ENCODE results near the gene SPOCD1.

The SPOCD1 gene

DNA sequence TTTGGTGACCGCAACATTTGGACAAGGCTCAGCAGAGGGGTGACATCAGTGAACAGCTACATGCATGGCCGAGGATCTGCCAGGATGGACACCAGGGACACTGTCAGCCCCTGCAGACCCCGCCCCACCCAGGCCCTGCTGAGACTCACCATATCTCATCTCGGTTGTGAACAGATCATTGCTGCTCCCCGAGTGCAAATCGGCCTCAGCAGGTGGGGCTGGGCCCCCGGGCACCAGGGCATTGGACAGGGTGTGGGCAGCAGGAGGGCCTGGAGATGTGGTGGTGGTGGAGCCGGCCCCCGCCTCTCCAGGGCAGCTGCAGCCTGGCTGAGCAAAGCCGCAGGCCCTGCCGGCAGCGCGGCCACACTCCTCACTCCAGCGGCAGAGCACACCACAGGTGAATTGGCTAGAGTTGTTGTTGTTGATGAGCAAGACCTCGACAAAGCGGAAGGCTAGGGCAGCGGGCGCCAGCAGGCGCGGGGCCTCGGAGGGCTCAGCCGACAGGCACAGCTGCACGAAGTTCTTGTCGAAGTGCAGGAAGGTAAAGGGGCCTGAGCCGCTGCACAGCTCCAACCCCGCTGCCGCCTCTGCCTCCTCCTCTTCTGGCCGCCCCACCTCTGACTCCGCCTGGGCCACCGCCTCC, 59.9 kb downstream of the SPOCD1 start:
- DNase-seq (ENCODE audit: low read depth) = no peak

DNA sequence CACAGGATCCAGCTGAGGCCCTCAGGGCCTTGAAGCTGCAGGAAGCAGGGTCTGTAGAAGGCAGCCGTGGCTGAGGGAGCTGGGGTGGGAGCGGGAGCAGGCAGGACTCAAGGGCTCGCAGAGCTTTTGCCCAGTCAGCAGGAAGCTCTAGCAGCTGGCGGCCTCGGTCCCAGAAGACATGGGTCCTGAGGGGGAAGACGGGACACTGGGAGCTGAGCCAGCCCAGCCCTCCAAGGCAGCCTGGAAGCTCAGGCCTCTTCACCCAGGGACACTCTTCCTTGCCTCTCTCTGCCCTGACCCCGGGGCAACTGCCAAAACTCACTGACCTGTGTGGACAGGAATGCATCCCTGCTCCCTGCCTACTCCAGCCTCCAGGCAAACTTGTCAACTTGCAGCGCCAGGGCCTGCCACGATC, 60.6 kb downstream of the SPOCD1 start:
- DNase-seq (ENCODE audit: low read depth) = no peak

DNA sequence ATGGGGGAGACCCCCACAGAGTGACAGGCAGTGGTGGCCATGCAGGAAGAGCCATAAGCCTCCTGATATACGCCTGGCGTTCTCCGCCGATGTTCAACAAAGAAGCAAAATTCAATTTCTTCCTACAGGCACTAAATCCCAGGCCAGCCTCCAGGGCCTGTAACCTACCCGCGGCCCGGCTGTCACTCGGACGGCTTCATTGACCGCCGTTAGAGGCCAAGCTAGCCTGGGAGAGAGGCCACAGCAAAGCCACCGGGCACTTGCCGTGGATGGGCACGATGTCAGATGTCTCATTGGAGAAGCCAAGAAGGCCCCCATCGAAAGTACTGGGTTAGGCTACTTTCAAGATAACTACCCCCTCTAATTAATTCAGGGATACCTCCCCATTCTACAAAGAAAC, 61.4 kb downstream of the SPOCD1 start:
- no peak for DNase-seq (ENCODE audit: low read depth)

DNA sequence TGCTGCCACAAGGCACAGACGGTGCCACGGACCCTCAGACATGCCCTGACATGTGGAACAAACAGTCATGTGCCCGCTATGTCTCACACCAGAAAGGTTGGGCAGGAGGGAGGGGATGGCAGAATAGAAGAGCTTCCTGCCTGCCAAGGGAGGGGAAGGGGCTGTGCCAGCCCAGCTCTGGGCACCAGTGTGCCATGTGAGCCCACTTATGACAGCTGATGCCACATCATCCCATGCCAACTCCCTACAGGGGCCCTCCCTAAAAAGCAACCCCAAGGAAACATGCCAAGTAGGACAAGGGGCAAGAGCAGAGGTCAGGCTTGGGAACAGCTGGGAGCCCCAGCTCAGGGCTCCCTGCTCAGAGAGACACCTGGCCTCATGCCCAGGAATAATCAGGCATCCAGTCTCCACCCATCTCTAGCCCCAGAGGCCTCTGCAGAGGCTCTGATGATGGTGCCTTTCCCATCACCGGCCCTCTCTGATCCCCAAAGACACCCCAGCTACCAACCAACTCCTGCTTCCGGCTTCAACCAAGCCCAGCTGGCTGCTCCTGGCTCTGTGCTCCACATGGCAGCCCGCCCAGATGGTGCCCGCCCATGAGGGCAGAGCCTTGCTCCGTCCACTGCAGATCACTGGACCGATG, 62.0 kb downstream of the SPOCD1 start:
- DNase-seq (ENCODE audit: low read depth) = no peak

DNA sequence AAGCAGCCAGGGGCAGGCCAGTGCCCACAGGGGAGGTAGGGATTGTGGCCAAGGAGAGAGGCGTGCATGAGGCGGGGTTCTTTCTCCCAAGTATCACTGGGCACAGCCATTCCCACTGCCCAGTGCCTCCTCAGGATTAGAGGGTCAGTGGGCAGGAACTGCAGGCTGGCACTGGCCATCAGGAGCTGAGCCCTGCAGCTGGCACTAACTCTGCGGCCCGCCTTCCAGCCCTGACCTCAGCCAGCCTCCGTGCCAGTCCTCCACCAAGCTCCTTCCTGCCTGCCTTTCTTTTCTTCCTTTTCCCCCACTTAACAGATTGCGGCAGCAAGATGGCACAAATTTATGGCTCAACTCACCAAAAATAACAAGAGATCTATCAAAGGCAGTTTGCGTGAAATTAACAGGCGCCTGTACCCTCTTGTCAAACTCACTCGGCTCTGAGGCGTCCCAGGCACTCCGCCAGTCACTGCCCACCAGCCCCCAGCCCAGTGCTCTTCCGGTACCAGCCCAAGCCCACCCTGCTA, 62.8 kb downstream of the SPOCD1 start:
- no peak for DNase-seq (ENCODE audit: low read depth)

DNA sequence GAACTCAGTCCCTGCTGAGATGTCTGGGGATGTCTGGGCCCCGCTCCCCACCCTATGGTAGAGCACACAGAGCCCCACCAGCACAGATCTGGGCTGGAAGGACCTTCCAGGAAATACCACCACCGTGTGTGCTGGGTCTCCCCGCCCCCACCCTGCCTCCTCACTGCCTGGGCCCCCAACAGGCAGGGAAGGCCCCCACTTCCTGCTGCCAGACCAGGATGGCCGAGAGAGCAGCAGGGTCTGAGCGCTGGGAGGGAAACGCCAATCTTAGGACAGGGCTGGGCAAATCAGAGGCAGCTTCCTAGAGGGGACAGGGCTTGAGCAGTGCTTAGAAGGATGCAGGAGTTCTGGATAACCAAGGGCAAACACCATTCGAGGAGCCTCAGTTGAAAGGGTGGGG, 63.6 kb downstream of the SPOCD1 start:
- DNase-seq (ENCODE audit: low read depth) = no peak

DNA sequence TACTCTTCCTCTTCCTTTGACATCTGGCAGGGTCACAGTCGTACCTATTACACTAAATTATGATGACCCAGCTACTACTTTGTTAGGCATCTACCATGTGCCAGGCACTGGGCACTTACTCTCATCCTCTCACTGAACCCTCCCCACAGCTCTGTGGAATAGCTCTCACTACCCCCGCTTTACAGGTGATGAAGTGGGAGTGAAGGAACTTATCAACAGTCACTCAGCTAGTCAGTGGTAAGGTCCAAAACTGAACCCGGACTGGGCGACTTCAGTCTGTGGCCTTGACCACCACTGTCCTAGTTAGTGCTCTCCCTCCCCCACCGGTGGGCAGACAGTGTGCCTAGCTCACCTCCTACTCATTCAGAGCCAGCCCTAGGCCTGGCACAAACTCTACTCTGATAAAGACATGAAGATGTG, 64.0 kb downstream of the SPOCD1 start:
- DNase-seq (ENCODE audit: low read depth) = no peak

DNA sequence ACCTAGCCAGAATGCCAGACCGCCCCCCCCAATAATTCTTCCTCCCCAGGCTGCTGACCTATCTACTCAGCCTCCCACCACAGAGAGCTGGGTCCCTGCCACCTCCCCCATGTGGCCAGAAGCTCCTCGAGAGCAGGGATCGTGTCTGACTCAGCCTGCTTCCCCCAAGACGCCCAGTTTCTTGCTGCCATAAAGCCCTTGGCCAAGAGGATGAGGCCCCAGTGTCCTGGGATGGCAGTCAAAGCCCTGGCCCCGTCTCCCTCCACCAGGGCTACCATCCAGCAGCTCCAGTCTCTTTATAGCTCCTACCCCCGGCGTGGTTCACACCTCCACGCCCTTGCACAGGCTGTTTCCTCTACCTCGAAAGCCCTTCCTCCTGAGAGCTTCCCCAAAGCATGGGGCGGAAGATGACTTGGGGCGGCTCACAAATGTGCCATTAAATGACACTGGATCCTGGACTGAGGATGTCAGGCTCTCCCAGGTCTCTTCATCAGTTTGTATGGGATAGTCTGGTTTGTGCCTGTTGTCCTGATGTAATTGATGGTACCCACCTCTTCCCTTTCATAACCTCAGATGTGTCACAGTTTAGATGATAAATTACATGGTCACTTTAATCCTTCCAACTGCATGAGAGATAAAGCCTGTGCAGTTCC, 64.8 kb downstream of the SPOCD1 start:
- DNase-seq (ENCODE audit: low read depth) = no peak

DNA sequence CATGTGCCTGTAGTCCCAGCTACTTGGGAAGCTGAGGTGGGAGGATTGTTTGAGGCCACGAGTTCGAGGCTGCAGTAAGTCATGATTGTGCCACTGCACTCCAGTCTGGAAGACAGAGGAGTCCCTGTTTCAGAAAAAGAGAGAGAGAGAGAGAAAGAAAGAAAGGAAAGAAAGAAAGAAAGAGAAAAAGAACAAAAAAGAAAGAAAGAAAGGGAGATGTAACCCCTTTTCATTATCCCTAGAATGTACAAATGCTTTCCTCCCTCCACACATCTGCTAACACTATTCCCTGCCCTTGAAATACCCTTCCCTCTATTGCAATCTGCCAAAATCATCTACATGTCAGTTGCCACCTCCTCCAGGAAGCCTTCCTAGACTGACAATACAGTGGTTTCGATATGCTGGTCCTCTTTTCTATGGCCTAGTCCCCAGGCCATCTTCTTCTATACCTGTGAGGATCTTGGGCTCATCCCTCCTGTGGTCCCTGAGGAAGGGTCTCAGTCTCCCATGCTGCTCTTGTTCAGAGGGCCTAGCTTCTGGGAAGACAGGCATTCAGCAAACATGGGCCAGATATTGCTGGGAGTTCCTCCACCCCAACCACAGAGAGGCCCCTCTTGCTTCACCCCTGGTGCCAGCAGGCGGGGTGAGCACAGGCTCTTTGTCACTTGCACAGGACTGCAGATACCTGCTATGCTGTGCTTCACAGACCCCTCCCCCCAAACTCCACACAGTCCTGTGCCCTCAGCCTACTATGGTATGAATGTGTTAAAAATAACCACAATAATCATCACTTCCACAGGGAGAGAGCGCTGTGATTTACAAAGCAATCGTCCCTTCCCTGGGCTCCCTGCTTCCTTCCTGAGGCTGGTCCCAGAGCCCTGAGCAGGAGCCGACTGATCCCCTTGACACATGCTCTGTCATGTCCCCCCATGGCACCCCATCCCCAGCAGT, 65.8 kb downstream of the SPOCD1 start:
- DNase-seq (ENCODE audit: low read depth) = no peak

DNA sequence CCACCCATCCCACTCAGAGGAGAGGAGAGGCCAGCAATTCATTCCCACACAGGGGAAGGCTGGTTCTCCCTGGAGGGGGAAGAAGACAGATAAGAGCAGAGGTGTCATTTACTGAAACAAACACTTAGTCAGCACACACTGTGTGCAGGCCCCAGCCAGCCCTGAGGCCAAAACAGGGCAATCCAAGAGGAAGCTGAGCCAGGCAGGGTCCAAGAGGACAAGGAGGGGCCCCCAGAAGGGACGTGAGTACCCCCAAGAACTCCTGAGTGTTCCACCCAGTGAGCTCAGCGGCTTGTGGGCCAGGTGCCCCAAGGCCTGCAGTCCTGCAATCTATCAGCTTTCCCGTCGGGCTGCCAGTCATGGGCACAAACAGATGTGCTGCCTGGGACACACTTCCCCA, 67.5 kb downstream of the SPOCD1 start:
- no peak for DNase-seq (ENCODE audit: low read depth)

DNA sequence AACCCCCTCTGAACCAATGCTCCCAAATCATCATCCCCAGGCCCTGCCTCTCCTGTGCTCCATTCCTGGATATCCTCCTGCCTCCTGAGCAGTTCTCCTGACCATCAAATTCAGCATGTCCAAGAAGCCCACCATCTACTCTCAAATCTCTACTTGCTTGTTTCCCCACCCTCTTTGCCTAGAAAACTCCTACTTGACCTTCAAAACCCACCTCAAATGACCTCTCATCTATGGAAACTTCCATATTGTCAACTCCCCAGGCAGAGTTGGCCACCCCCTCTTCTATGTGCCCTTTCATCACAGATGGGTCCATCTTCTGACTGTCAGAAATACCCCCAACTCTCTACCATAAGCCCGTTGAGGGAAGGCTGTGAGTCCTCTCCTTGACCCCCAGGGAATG, 68.5 kb downstream of the SPOCD1 start:
- no peak for DNase-seq (ENCODE audit: low read depth)

DNA sequence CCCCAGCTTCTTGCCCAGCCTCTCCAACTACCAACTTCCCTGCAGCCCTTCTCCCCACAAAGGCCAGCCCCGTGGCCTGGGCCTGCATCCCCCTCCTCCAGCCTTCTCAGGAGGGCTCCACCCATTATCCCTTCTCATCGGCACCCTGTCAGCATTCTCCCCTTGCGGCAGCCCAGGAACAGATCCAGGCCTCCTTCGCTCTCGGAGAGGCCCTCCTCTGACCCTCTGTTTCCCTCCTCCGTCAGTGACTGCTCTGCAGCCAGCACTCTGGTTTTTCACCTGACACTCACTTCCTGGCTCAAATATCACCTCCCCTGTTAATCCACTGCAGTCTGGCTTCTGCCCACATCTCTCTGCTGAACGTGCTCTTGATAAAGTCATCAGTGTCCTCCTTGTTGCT, 69.1 kb downstream of the SPOCD1 start:
- DNase-seq (ENCODE audit: low read depth) = no peak

DNA sequence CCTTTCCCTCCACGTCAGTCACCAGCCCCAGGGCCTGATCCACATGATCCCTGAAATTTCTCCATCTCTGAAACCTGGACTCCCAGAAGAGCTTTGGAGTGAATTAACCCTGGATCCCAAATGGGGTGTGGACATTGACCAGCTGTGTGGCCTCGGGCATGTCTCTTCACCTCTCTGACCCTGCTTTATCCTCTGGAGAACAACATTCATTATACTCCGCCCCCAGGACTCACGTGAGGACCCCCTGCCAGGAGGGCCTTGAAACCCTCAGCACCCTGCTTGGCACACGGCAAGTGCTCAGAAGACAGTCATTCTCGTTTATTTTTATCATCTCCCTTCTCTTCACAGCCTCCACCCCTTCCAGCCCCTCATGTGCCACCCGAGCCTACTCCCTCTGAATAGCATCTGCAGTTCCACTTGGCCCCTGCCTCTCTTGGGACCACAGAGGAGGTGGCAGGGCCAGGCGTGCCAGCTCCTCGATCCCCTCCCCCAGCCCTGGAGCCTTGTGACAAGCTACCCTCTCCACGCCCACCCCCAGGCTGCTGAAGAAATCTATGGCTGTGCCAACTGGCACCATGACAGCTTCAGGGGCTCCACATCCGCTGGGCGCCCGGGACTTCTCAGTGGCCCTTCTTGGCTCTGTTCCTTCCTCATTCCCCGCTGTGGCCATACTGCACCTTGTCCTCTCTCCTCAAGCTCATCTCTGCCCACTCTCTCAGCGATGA, 69.7 kb downstream of the SPOCD1 start:
- no peak for DNase-seq (ENCODE audit: low read depth)

DNA sequence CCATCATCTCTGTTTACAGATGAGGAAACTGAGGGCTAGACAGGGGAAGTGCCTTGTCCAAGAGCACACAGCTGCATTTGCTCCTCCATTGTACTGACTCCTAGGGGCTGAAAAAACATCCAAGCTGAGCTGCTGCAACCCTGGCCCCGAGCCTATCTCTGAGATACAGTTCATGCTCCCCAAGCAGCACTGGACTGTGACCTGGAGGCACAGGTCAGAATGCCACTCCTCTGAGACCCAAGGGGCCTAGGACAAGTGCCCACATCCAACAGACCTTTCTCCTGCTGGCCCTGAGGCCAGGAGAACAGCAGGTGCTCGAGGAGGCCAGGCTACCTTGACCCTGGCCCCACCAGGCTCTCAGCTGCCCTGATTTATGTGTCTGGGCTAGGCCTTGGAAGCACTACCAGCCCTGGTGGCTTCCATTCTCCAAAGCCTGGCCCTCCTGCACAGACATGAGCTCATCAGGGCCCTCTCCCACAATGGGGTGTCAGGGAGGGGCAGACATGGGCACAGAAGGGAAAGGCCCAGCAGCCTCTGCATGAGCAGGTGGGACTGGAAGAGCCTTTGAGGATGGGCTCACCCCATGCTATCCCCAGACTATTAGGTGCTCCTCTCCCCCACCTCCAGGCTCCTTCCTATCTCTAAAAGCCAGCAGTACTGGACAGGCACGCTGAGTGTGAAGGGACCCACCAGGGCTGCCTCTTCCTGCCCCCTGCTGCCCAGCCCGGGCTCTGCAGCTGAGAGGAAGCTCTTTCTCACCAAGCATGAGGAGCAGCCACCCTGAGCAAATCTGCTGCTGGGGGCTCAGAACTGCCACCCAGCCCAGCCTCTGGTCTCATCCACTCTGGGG, 70.5 kb downstream of the SPOCD1 start:
- DNase-seq (ENCODE audit: low read depth) = no peak

DNA sequence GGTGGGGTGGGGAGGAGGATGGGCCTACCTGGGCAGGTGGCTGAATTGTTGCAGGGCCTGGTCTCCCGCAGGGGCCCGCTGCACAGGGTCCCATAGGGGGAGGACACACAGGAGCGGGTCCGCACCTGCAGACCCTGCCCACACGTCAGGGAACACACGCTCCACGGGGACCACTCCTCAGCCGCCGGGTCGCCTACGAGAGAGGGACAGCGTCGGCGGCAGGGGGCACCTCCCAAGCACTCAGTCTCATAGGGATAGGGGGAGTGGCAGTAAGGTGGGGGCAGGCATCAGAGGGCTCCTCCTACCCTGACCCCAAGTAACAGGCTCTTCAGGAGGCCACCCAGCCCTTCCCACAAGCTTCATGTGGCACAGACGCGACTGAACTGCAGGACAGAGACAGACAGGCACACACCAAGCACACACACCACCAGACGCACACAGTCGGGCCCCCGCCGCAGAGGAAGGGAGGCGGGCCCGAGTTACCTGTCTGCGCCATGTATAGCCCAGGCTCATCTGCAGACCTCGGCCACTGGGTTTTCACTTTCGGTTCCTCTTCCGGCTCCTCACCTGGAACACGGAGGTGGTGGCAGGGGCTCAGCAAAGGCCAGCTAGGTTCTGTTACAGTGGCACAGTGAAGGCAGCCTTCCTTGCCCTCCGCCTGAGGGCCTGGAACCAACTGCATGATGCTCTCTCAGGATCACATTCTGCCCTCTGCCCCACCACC, 71.5 kb downstream of the SPOCD1 start:
- no peak for DNase-seq (ENCODE audit: low read depth)

DNA sequence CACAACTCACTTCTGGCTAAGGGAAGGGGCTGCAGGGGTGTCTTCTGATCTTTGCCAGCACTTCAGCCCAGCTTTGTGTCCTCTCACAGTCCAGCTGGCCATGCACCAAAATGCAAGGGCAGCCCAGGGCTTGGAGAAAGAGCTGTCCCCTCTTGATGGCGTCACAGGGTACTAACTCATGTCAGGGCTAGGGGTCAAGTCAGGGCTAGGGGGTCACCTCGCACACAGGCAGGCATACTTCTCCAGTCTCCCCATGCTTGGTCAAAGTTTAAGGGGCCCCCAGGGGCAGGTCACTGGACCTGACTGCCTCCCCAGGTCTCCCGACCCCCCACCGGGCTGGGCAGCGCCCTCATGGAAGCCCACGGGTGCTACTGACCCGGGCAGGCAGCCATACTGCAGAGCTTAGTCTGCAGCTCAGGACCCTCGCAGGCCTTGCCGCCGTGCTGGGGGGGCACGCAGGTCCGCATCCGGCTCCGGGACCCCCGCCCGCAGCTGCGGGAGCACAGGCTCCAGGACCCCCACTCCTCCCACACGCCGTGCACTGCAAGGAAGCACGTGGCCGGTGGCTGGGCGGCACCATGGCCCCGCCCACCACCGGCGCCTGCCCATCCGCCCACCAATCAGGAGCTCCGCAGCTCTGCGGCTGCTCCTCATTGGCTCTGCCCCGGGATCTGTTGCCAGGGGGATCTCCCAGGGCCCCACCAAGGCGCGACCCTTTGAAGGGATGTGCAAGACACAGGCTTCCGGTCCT, 73.2 kb downstream of the SPOCD1 start:
- no peak for DNase-seq (ENCODE audit: low read depth)
